IPS-NIHi11 (cell line): Measurements from ENCODE around the gene EIF5AL1.
"Not testable (repeated sequence)": the region's sequence is repeated elsewhere in the genome, so short reads cannot be mapped to it uniquely, and the experiment has no call there.

Source experiments
- DNase-seq: peaks from one replicate; pipeline ENCODE4 v3.0.0; 2012; ENCODE audit warnings: mixed read lengths, low spot score

Gene EIF5AL1

DNA sequence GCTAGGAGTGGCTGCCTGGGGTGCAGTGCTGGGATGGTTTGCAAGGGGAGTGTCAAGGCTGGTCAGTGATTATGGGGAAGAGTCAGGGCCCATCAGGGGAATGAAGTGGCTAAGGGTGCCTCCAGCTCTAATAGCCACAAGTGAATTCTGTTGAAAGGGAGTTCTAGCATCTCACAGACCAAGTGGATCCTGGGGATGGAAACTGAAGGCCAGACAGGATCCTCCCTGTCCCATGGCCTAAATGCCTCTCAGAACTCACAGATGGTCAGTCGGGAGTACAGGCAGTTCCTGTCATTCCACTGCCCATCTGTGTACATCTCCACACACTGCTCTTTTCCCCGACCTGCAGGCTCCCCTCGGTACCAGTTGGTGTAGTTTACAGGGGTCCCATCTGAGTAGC, 44.6 kb downstream of the EIF5AL1 start:
- DNase-seq, result not testable (repeated sequence)

DNA sequence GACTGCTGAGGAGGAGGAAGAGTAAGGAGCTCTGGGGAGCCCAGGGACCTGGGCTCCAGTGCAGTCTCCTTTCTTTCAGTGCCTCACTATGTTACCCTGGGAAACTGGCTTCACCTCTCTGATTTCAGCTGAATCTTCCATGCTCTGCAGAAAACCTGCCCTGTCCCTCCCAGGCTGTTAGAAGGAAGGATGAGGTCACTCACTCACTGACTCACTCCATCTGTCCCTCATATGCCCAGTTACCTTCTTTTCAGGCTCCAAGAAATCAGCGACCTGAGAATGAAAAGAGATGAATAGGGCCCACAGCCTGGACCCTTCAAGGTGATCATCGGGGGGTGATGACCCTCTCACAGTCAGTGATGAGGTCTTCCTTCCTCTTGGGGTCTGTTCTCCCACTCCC, 47.4 kb downstream of the EIF5AL1 start:
- no peak for DNase-seq

DNA sequence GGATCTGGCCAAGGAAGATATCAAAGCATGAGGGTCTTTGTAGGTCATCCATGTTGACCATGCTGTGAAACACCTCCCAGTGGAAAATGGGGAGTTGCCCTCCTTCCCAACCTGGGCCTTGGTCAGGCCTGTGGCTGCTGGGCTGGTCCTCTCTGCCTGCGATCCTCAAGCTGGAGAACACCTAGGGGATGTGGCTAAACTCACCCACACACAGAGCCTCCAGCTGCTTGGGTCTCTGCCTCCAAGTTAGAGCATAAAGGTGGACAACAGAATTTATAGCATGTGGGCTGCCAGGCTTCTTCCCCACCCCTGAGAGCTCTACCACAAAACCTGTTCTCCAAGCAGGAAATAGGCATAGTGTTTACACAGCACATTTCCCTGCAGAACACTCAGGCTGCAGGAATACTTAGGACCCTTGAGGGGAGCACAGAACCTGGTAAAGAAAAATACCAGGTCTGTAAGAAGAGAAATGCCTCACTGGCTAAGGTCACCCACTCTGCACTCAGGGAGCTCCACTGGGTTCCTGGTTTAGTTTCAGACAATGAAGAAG, 47.9 kb downstream of the EIF5AL1 start, which contains the start of gene SFTPA2:
Gene SFTPA2, minus strand, starts transcription at position 248 of the 550 bp plus-strand sequence. CDS start 924 bp downstream, outside the sequence.
- DNase-seq, result no peak

DNA sequence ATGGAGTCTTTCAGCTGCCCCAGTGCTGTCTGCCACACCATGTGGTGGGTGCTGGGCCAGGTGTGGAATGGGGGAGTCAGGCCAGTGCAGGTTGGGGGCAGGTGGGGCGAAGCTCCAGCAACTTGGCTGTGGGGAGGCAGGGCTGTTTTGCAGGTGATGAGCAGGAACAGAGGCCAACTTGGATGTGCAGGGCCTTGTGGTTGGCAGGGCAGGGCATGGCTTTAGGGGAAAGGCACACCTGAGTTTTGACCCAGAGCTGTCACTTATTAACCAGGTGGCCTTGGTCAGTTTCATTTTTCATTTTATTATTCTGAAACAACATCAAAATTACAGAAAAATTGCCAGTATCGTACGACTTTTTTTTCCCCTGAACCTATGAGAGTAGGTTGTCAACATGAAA, 48.9 kb downstream of the EIF5AL1 start:
- no peak for DNase-seq

DNA sequence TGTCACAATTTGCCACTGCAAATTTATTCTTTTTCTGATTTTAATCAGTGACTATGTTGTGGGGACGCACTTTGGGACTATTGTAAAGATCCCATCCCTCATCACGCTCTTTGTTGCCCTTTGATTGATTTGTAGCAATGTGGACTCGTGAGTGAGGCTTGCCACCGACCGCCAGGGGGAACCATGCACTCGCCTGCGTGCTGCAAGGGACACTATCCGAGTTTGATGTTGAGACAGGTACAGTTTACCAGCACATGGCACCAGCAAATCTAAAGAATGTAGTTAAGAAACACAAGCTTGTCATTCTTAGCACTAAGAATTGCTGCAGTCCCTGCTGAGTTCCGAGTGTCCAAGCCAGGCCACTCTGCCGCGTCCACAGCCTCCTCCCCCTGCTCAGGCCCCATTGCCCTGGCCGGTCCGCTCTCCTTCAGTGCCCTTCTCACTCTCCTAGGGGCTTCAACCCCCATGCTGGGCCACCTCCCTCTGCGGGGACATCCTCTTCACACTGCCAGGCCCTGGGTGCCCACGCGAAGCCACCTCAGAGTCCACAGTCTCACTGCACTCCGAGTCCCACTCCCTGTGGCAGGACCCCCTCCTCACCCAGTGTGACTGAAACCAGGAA, 49.9 kb downstream of the EIF5AL1 start:
- peak; percentile 80 for DNase-seq

DNA sequence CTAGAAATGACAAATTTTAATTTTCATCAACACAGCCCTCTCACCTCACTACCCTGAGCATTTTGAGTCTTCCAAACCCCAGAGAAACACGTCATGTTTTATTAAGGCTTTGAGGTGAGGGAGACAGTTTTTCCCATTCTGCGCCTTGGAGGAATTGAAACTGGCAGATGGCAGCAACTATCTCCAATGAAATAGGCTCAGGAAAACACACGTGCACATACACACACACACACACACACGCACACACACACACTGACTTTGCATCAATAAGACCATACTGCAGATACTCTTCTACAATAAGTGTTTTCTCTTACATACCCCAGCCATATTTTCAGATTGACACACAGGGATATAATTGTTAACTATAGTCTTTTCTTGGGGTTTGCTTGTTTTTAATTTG, 51.1 kb downstream of the EIF5AL1 start:
- no peak for DNase-seq
